Heart left ventricle (tissue), 16 donors: ENCODE data around the gene HS6ST3. TPM values are rescaled to one million over a fixed set of nuclear protein-coding genes. Genes with fewer than 3 reads are reported as not detected.
A peak's percentile ranks its signal among the peaks of the same experiment; 100 is the strongest.

Source experiments
- ATAC-seq, 4 donors: fragments of 200-7000 bp; cut with Tn5 transposase; one replicate each; pipeline ENCODE4 v1.9.1; 2020 to 2022; ENCODE audit warnings: moderate library complexity in 4 of 4, mild to moderate bottlenecking in 3 of 4, moderate number of reproducible peaks in 1 of 4
- DNase-seq, 5 donors: peaks; one replicate each; pipeline ENCODE4 v3.0.0-alpha.2; 2020
- H3K27ac ChIP-seq, 12 donors: fragments of 200-600 bp; sonication (generic) in 4 of 12; one replicate each; pipeline versions ENCODE4 v1.5.0 to v1.8.0; 2016 to 2022; ENCODE audit warnings: mild to moderate bottlenecking in 2 of 12
- H3K27me3 ChIP-seq, 9 donors: fragments of 200-600 bp; sonication (generic) in 2 of 9; one replicate each; pipeline versions ENCODE4 v1.5.1 to v1.8.0; 2016 to 2022; ENCODE audit warnings: mild to moderate bottlenecking in 3 of 9
- H3K36me3 ChIP-seq, 9 donors: fragments of 200-600 bp; sonication (generic) in 2 of 9; one replicate each; pipeline versions ENCODE4 v1.5.0 to v1.8.0; 2018 to 2022; ENCODE audit warnings: mild to moderate bottlenecking in 2 of 9
- H3K4me1 ChIP-seq, 12 donors: fragments of 200-600 bp; sonication (generic) in 4 of 12; one replicate each; pipeline versions ENCODE4 v1.5.0 to v1.8.0; 2016 to 2022; ENCODE audit warnings: mild to moderate bottlenecking in 3 of 12
- H3K4me3 ChIP-seq, 12 donors: fragments of 200-600 bp; sonication (generic) in 4 of 12; one replicate each; pipeline versions ENCODE4 v1.5.0 to v1.8.0; 2017 to 2022; ENCODE audit warnings: mild to moderate bottlenecking in 9 of 12, moderate library complexity in 4 of 12
- H3K9me3 ChIP-seq, 12 donors: fragments of 200-600 bp; sonication (generic) in 4 of 12; one replicate each; pipeline versions ENCODE4 v1.5.0 to v1.8.0; 2016 to 2022; ENCODE audit warnings: mild to moderate bottlenecking in 1 of 12
- POLR2A ChIP-seq, 2 donors: fragments of 450-650 bp; IDR thresholded peaks; one replicate each; pipeline ENCODE4 v1.6.1; 2017; ENCODE audit warnings: antibody characterized with exemption in 2 of 2, mild to moderate bottlenecking in 2 of 2, moderate library complexity in 2 of 2
- WGBS, 4 donors: extraction: QIAGEN DNeasy Blood & Tissue Kit in 2 of 4; methylation state at CpG; one replicate each; pipeline versions ENCODE4 v1.1.5 to v1.1.7; 2013 to 2018; 5-methylcytosine and 5-hydroxymethylcytosine counted together
- intact Hi-C, 10 donors: fragments of 100-400 bp; cut with DNase I; formaldehyde crosslinking; loops; one replicate each; pipeline versions ENCODE4 v1.11.1 to v1.14.2; 2022
- polyA plus RNA-seq, 2 donors: library from polyadenylated mRNA; stranded (reverse); fragments of 200-250 nt; gene quantifications; one replicate each; pipeline ENCODE4 v1.2.3, GENCODE V29; 2013
- total RNA-seq, 9 donors: library from RNA; depleted of rRNA in 2 of 9; stranded (reverse); fragments of >200 nt in 2 of 9; fragmentation: NEBNext Ultra II Directional in 3 of 9; extraction: Animal tissue kit (Norgen Biotek cat#: 25700) in 3 of 9; gene quantifications; one replicate each; pipeline versions ENCODE4 v1.1.0 to v1.2.4, GENCODE V29; 2016 to 2023
- TF ChIP-seq, protein P1 (sequence below), 12 donors: fragments of 200-600 bp; sonication (generic) in 4 of 12; IDR thresholded peaks; one replicate each; pipeline versions ENCODE4 v1.5.0 to v1.8.0; 2018 to 2022; ENCODE audit warnings: antibody characterized with exemption in 12 of 12, mild to moderate bottlenecking in 5 of 12
- donor health status: ischemic (EF 13 %, LVEDD 7.1; RV severe dilation, severe dysfunction).
- donor health status: healthy with polysubstance abuse.
- donor health status: DM: no; HTN: yes; CAD: no.
- donor health status: DM: no; HTN: no; CAD: no.
- donor health status: ischemic (EF 25% LVEDD 6.9; RV normal size, moderate dysfunction).
- donor health status: ischemic (EF 25% LVEDD 5.7; RV mildly dilated, moderate dysfunction).
- donor health status: healthy.
- donor health status: DM: yes; HTN: yes; CAD: no.
- donor health status: ischemic (EF 35%, LVEDD 5.7; RV mildly dilated, moderate dysfunction).
- donor health status: nonischemic (EF 11% LVEDD 7.7; RV severe dilation, severe dysfunction).
- donor health status: DM: yes; HTN: yes; CAD: no.
- donor health status: PGD.
- donor health status: ischemic (EF 29% LVEDD 5.4; RV normal size, mild dysfunction).
- donor health status: nonischemic (EF 23%, LVEDD 6.1; RV moderate dilation, normal function).

Gene HS6ST3
- total and polyA plus RNA-seq, 11 donors: 0.01 to 5.2 (median 1.2) TPM

DNA sequence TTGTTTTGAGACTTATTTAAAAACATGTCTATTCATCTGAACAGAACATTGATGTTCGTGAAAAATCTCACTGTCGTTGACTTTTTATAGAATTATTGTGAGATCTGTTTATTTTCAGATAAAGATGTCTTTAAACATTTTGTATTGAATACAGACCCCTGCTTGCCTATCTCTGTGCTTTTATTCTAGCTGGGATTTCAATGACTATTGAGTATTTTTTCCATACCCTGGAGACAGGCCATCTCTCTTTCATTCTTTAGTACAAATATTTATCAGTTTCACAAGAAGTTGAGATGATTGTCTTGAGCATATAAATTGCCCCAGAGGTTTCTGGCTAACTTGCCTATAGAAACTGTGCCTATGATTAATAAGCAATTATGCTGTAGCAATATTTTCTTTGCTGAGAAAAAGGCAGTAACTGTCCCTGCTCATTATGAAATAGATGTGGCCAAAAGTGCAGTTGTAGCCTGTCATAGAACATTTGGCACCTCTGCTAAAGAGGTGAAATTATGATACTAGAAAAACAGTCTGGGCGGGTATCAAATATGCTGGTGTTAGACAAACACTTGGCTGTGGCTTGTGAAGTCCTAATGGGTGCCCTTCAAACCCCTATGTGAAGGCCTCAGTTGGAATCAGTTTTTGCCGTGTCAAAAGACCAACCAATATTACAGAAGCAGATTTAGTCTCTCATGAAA lies 360.6 kb downstream of the HS6ST3 start:
- no peak overlapping the region for H3K27ac ChIP-seq
- no peaks in the 10 kb centered on the region for H3K36me3 ChIP-seq
- ATAC-seq: no peak
- intact Hi-C loops: no loop called here
- no peak overlapping the region for H3K4me3 ChIP-seq
- no peak for DNase-seq
- H3K4me1 ChIP-seq: no peaks in the 10 kb centered on the region
- TF ChIP-seq, protein P1, sequence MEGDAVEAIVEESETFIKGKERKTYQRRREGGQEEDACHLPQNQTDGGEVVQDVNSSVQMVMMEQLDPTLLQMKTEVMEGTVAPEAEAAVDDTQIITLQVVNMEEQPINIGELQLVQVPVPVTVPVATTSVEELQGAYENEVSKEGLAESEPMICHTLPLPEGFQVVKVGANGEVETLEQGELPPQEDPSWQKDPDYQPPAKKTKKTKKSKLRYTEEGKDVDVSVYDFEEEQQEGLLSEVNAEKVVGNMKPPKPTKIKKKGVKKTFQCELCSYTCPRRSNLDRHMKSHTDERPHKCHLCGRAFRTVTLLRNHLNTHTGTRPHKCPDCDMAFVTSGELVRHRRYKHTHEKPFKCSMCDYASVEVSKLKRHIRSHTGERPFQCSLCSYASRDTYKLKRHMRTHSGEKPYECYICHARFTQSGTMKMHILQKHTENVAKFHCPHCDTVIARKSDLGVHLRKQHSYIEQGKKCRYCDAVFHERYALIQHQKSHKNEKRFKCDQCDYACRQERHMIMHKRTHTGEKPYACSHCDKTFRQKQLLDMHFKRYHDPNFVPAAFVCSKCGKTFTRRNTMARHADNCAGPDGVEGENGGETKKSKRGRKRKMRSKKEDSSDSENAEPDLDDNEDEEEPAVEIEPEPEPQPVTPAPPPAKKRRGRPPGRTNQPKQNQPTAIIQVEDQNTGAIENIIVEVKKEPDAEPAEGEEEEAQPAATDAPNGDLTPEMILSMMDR (IDR thresholded peaks at IDR 0.05): no peak
- TF ChIP-seq POLR2A (IDR thresholded peaks at IDR 0.05): no peak
- H3K9me3 ChIP-seq: no peaks in the 10 kb centered on the region
- WGBS, 4 donors: 78 to 84% (median 81%) methylated on average over 4 of the region's 4 CpGs
- H3K27me3 ChIP-seq: no peaks in the 10 kb centered on the region

DNA sequence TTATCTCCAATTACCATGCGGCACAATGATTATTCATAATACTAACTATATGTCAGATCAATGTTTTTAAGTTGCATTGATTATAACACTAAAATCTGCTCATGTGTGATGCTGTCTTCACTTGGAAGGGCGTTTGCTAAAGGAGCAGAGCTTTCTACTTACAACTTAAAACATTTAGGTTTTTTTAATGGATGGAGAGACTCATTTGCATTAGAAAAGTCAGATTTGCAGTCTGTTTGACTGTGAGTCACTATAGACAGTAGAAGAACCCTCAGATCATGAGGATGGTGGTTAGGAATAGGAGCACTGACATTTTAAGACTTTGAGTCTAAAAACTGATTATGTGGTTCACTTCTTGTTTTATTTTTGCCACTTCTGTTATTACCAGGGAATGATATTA lies 364.6 kb downstream of the HS6ST3 start:
- H3K4me1 ChIP-seq: no peaks in the 10 kb centered on the region
- 13 to 20% (median 18%) methylated on average over 2 of the region's 2 CpGs for WGBS, 4 donors
- intact Hi-C loops: no loop called here
- no peaks in the 10 kb centered on the region for H3K27me3 ChIP-seq
- no peak for TF ChIP-seq POLR2A (IDR thresholded peaks at IDR 0.05)
- no peak overlapping the region for H3K4me3 ChIP-seq
- no peak overlapping the region for H3K27ac ChIP-seq
- peaks cover 0 to 2% (median 0%) of the 10 kb centered on the region in 12 donors for H3K9me3 ChIP-seq
- DNase-seq (no peak), ATAC-seq (no peak)
- H3K36me3 ChIP-seq: no peaks in the 10 kb centered on the region

DNA sequence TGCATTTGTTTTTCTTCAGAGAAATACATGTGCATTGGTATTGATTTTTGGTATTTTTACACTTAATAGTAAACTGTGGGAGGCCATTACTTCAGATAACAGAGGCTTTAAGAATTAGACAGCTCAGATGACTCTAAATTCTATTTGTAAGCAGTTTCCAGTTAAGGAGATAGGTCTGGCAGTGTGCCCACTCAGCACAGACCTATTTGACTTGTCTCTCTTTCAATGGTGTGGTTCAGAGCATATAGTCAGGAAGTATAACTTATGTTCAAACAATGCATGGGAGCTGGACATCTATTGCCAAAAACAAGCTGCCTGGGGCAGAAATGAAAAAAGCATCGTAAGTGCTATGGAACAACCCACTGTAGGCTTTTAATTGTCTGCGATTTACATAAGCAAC lies 370.7 kb downstream of the HS6ST3 start:
- no peak overlapping the region for H3K27ac ChIP-seq
- H3K27me3 ChIP-seq: no peaks in the 10 kb centered on the region
- TF ChIP-seq POLR2A (IDR thresholded peaks at IDR 0.05): no peak
- TF ChIP-seq, protein P1 (IDR thresholded peaks at IDR 0.05): no peak
- H3K36me3 ChIP-seq: no peaks in the 10 kb centered on the region
- DNase-seq (peak in 1 of 5 donors; percentile 7), ATAC-seq (no peak)
- intact Hi-C loops: no loop called here
- H3K4me3 ChIP-seq: no peak overlapping the region
- 64 to 75% (median 65%) methylated on average over 2 of the region's 2 CpGs for whole genome bisulfite sequencing, 4 donors
- H3K9me3 ChIP-seq: peaks cover 0 to 2% (median 0%) of the 10 kb centered on the region in 12 donors
- H3K4me1 ChIP-seq: no peaks in the 10 kb centered on the region

DNA sequence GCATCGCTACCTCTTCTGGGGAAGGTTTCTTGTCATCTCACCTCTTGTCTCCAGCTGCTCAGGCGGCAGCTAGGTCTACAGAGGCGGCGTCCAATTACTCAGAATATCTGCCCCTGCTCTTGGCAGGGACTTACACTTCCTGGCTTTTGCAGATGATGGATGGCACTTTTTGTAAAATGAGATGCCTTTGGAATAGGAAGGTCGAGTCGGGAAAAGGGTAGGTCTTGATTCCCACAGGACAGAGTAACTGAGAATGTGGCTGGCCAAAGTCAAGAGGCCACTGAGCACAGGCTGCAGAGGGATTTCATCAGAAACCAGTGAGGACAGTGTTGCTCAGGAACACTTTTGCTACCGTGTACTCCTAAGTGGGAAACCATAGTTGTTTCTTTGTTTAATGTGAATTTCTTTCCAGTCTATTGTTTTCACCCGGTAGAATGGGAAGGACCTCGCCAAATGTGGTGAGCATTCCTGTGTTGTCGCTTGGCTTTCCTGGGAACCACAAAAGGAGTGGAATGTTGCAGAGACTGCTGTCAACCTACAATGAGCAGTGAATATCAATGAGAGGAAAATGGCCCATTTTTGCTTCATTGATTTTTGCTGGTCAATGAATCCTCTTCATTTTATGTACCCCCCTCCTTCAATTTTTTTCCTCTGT lies 383.7 kb downstream of the HS6ST3 start:
- peak overlapping the region in 2 of 12 donors; percentile 15 to 27 for H3K27ac ChIP-seq
- peak in 1 of 4 donors; percentile 33 for ATAC-seq
- intact Hi-C loops: no loop called here

More for the DNA sequence above, 383.7 kb downstream of the HS6ST3 start:
- WGBS, 4 donors: 44 to 48% (median 46%) methylated on average over 10 of the region's 10 CpGs
- Histone ChIP-seq H3K4me3 (no peak overlapping the region), H3K27me3 (no peaks in the 10 kb centered on the region), H3K36me3 (no peaks in the 10 kb centered on the region), H3K4me1 (peaks cover 0 to 8% (median 0%) of the 10 kb centered on the region in 12 donors), H3K9me3 (no peaks in the 10 kb centered on the region)
- DNase-seq: no peak
- TF ChIP-seq, protein P1 (IDR thresholded peaks at IDR 0.05): no peak
- TF ChIP-seq POLR2A (IDR thresholded peaks at IDR 0.05): no peak
